ENCODE measurements around the gene ISM1.

ISM1 gene

DNA sequence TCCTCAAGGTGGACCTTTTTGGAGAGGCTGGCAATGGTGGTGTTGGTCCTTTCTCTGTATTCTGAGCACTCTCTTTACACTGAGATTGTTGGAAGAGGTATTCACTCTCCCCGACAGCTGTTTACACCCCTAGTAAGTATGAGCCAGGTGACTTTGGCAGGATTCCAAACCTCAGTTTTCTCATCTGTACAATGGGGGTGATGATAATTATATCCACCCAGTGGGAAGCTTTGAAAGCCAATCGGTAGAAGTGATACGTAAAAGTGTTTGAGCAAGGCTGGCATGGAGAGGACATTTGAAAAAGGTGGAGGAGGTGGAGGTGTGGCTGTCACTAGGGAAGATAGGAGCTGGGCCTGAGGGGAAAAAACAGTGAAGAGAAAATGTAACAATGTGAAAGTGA lies 35.5 kb downstream of the ISM1 start:
- no peak for DNase-seq (ENCODE audit: low read depth)

DNA sequence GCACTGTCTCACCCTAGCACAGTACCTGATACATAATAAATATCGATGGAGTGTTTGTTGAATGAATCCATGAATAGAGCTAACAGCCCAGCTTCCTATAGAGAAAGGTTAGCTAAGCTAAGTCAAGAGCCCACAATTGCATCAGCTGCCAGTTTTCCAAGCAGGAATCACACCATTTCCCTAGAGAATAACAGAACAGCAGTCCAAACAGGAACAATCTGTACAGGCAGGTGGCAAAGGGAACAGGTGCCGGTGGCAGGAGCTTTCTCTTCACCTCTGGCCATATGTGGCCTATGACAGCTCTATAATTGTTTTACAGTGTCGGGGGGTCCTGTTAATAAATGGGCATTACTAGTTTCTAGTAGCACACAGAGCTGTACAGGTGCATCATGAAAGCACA lies 38.8 kb downstream of the ISM1 start:
- DNase-seq (ENCODE audit: low read depth): no peak

GRCh38 chr20:13260650-13261279 lies 39.7 kb downstream of the ISM1 start:
- no peak for DNase-seq (ENCODE audit: low read depth)

- DNase-seq (ENCODE audit: low read depth): peak; percentile 47
These were observed 40.6 kb downstream of the ISM1 start for GRCh38 chr20:13261460-13262301.

DNA sequence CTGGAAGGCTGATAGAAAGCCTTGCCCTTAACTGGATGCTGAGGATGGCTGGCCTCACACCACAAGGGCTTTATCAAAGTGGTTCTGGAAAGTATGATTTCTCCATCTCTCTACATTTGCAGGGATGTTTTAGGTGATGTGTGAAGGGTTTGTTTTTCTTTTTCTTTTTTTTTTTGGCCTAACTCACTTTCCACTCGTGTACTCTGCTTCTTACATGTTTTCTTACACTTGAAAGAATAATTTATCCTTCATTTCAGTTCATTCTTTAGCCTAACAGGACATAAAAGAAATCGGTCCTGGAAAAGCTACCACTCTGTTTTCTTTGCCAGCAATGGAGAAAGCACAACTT lies 41.2 kb downstream of the ISM1 start:
- DNase-seq (ENCODE audit: low read depth): no peak

DNA sequence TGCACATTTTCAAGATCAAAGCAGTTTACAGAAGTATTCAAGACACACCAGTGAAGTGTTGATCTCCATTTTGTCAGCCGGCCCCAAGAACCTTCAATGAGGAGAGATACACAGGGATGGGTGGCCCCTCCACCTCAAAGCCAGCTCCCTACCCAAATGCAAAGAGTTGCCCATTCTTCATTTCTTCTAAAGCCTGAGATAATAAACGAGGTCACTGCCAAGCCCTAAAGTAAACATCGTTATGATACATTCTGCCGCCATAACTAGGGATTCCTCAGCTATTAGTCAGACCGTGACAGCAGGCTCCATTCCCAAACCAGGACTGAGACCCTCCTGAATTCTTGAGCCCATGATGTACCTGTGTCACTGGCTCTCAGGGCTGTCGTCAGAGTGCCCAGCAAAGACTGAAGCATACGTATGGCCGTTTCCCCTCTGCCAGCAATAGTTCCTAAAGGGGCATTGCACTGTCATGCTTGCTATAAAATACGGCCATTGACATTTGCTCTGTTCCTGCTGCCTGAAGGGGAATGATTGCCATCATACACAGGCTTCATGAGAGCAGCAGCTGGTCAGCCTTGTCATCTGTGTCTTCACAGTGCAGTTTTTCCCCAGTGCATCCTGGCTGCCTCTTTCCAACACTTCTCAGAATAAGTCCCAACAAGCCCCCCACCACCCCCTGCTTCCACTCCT lies 41.7 kb downstream of the ISM1 start:
- DNase-seq (ENCODE audit: low read depth): no peak

DNA sequence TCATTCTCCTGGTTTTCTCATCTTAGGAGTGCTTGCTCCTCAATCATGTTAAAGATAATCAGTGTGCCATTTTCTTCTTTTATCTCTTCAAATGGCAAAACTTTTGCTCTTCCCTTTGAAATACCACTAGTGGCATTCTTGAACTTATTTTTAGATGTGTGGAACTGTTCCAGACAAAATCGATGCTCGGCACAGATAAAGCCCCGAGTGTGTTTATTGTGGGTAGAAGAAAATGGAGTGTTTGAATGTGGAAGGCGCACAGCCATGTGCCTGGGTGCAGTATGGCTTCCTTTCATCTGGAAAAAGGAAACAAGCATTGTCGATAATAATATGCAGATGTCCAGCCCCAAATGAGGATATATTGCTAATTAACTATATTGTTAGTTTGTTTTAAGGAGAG lies 42.4 kb downstream of the ISM1 start:
- DNase-seq (ENCODE audit: low read depth): no peak

DNA sequence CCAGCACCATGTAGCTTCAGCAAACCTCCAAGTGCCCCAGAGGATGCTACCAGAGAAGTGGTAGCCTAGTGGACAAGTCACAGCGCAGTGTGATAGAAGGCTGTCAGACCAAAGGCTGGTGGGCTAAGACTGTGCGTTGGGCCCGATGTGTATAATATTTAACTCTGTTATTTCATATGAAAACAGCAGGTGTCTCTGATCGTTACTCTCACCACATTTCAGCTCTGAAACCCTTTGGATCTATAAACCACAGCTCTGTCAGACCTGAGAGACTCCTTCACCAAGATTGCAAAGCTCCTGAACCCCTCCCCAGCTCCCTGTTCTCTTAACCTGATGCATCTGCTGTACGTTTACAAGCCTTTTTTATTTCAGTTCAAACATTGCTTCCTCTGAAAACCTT lies 43.8 kb downstream of the ISM1 start:
- no peak for DNase-seq (ENCODE audit: low read depth)

DNA sequence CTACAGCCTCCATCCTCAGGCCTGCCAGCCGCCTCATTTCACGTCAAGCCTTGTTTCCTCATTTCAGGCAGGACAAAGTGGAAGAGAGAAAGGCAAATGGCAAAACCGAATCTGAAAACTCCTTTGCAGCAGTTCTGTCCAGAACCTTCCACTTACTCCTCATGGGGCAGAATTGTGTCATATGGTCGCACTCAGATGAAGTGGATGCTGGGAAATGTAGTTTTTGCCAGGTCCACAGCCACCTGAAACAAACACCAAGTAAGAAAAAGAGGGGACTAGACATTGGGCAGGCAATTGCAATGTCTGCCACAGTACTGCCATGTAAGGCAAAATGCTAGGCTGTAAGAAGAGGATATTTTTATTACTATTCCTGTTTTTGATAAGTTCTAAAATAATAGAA lies 44.9 kb downstream of the ISM1 start:
- DNase-seq (ENCODE audit: low read depth): no peak

DNA sequence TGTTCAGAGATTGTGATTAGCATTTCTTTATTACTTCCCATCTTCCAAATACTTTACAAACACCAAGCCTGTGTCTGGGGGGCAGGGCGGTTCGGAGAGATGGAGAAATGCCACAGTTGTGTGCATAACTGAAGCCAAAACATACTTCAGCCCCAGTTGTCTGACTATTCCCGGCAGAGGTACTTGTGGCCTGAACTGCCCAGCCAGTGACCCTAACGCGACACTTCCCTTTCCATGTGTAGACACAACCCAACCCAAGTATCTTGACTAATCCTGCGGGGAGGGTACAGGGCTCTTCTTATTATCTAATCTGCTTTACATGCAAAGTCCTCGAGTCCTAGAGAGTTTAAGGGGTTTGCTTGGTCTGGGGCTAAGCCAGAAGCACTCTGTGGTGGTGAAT lies 46.2 kb downstream of the ISM1 start:
- no peak for DNase-seq (ENCODE audit: low read depth)

GRCh38 chr20:13268953-13269352 lies 47.9 kb downstream of the ISM1 start:
- DNase-seq (ENCODE audit: low read depth): no peak

GRCh38 chr20:13270211-13270610 lies 49.1 kb downstream of the ISM1 start:
- no peak for DNase-seq (ENCODE audit: low read depth)

GRCh38 chr20:13271098-13271497 lies 50.0 kb downstream of the ISM1 start:
- DNase-seq (ENCODE audit: low read depth): no peak

GRCh38 chr20:13271977-13272975 lies 51.2 kb downstream of the ISM1 start:
- no peak for DNase-seq (ENCODE audit: low read depth)

- DNase-seq (ENCODE audit: low read depth): no peak
These were observed 53.3 kb downstream of the ISM1 start for GRCh38 chr20:13274275-13274861.

- DNase-seq (ENCODE audit: low read depth): no peak
These were observed 56.0 kb downstream of the ISM1 start for GRCh38 chr20:13276945-13277541.

DNA sequence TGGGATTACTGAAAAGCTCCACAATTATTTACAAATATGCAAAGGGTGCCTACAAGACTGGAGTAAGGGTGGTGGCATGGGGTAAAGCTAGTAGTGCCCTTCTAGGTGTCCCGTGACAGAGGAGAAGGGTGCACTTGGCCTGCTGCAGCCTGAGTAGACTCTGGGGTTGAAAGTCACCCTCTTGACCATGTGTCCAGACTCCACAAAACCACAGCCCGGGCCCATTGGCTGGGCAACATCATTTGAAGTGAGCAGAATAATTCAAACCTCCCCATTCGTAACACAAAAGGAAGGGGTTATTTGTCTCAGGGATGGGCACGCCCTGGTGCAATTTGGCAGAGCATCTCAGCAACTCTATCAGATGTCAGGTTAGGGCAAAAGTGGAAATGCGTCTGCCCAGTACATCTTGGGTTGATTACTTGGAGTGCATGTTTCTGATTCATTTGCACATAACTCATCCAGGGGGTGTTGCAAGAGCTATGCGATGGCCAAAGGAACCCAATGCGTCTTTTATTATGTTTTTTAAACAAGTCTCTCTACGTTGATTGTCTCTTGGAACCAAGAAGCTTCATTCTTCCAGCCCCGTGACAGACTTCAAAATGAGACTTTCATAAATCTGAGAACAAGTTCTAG lies 56.7 kb downstream of the ISM1 start:
- no peak for DNase-seq (ENCODE audit: low read depth)

DNA sequence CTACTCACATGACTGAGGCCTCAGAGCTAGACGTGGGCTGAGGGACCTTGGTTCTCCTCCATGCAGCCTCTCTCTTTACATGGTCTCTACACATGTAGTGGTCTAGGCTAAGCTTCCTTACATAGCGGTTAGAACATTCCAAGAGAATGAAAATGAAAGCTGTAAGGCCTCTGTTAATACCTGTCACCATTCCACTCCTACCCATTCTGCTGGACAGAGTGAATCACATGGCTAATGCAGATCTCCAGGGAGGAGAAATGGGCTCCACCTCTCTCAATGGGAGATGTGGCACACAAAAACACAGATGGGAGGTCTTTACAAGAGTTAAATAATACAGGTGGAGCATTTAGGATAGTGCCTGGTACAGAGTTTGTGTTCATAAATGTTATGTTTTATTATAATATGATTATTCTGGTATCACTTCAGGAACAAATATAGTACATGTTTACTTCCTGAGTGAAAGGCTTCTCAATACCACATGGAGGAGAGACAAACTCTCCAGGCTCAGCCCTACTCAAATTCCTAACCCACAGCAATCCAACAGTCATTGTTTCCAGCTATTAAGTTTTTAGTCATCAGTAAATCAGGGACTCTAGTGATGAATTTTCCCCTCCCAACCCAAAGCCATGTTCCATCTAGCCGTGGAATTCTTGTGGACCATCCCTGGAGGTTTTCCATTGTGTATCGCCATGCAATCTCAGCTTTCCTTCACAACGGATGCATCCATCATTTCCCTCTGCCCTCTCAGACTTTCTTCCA lies 57.9 kb downstream of the ISM1 start:
- no peak for DNase-seq (ENCODE audit: low read depth)

DNA sequence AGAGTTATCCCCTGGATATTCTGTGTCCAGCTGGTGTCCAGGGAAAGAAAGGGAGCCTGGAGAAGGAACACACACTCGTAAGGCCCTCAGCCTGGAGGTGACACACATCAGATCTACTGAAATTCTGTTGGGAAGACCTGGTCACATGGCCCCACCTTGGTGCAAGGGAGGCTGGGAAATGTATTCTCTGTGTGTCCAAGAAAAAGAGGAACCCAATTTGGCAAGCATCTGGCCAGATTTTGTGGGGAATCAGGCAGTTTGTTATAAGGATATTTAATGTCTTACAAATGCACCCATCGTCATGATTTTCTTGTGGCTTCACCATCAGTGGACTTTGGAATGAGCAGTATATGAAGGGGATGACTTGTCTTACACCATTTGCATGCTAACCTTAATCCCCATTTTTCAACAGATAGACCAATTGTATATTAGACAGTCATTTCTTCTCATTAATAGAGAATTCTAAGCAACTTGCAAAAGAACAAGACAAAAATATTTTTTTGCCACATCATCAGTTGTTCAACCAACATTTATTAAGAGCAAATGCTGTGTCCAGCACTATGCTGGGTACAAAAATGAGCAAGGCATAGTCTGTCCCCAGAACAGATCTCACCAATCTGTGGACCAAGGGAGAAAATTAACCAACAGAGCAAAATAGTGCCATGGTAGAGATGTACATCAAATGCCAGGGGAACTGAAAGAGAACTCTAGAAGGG lies 59.7 kb downstream of the ISM1 start:
- no peak for DNase-seq (ENCODE audit: low read depth)
